T-cell (primary cell): Measurements from ENCODE around the gene ADAMTS16. TPM values are rescaled to one million over a fixed set of nuclear protein-coding genes. Genes with fewer than 3 reads are reported as not detected.
"Not testable (repeated sequence)": the region's sequence is repeated elsewhere in the genome, so short reads cannot be mapped to it uniquely, and the experiment has no call there.

Experiments
- ATAC-seq, 4 experiments: fragments of 200-7000 bp in 3 of 4; fragments of 150-1000 bp in 1 of 4; cut with Tn5 transposase; replicated peaks in 1 of 4; 1 replicate in 3 of 4; 2 replicates in 1 of 4; pipeline ENCODE4 v1.10.0; 2021; ENCODE audit warnings: moderate library complexity in 3 of 4, mild to moderate bottlenecking in 2 of 4, moderate number of reproducible peaks in 1 of 4
- CTCF ChIA-PET, 2 donors: fragments of 300-600 bp; sonication (Branson Sonifier 250); formaldehyde crosslinking; loops; one replicate each; lab custom pipeline; 2022; ENCODE audit warnings: antibody characterized with exemption in 2 of 2; lab: Charles Lee
- POLR2A ChIA-PET, 2 donors: fragments of 300-600 bp; sonication (Branson Sonifier 250); formaldehyde crosslinking; loops; one replicate each; lab custom pipeline; 2022; ENCODE audit warnings: antibody characterized with exemption in 2 of 2; lab: Charles Lee
- DNase-seq, 35 experiments: peaks; one replicate each; pipeline versions ENCODE4 v3.0.0 to v3.0.0-alpha.2; 2013 to 2023
- H3K27ac ChIP-seq: one replicate; pipeline ENCODE4 v1.5.1; 2013; ENCODE audit warnings: low read length
- H3K27me3 ChIP-seq, 2 experiments: replicated peaks in 1 of 2; 1 replicate in 1 of 2; 2 replicates in 1 of 2; pipeline versions ENCODE4 v1.6.1 to v1.7.0; 2013; ENCODE audit warnings: low read length in 1 of 2, mixed read lengths in 1 of 2; ENCODE audit not compliant: control insufficient read depth in 2 of 2, insufficient read depth in 2 of 2; ENCODE audit errors: extremely low read depth in 1 of 2
- H3K36me3 ChIP-seq, 2 donors: 1 replicate in 1 of 2; 2 replicates in 1 of 2; pipeline versions ENCODE4 v1.6.1 to v1.7.0; 2013; ENCODE audit warnings: low read length in 1 of 2; ENCODE audit not compliant: control insufficient read depth in 2 of 2, insufficient read depth in 1 of 2; ENCODE audit errors: extremely low read depth in 1 of 2
- H3K4me1 ChIP-seq, 2 experiments: 1 replicate in 1 of 2; 2 replicates in 1 of 2; pipeline versions ENCODE4 v1.6.1 to v1.7.0; 2013; ENCODE audit warnings: low read length in 2 of 2, mixed read lengths in 1 of 2; ENCODE audit not compliant: insufficient read depth in 2 of 2, control insufficient read depth in 1 of 2; ENCODE audit errors: extremely low read depth in 1 of 2
- H3K4me3 ChIP-seq, 2 donors: 1 replicate in 1 of 2; 2 replicates in 1 of 2; pipeline versions ENCODE4 v1.5.1 to v1.7.0; 2013; ENCODE audit warnings: mild to moderate bottlenecking in 2 of 2, low read length in 1 of 2, moderate library complexity in 1 of 2; ENCODE audit not compliant: control insufficient read depth in 1 of 2; ENCODE audit errors: extremely low read depth in 1 of 2
- H3K9me3 ChIP-seq: 2 replicates; pipeline ENCODE4 v1.7.0; 2013
- H3K27ac Mint-ChIP-seq, 2 donors: one replicate each; pipeline ENCODE4 v1.8.0; 2020 to 2021; ENCODE audit warnings: mild to moderate bottlenecking in 2 of 2, mixed read lengths in 2 of 2
- H3K27me3 Mint-ChIP-seq, 2 donors: one replicate each; pipeline ENCODE4 v1.8.0; 2021 to 2022; ENCODE audit warnings: mixed read lengths in 2 of 2
- H3K36me3 Mint-ChIP-seq: one replicate; pipeline ENCODE4 v1.8.0; 2021; ENCODE audit warnings: mixed read lengths
- H3K4me1 Mint-ChIP-seq, 3 donors: one replicate each; pipeline ENCODE4 v1.8.0; 2020 to 2022; ENCODE audit warnings: mixed read lengths in 3 of 3, mild to moderate bottlenecking in 1 of 3
- H3K4me3 Mint-ChIP-seq, 3 donors: one replicate each; pipeline ENCODE4 v1.8.0; 2020 to 2022; ENCODE audit warnings: mild to moderate bottlenecking in 3 of 3, mixed read lengths in 3 of 3, moderate library complexity in 3 of 3
- H3K9me3 Mint-ChIP-seq, 3 donors: one replicate each; pipeline ENCODE4 v1.8.0; 2020 to 2022; ENCODE audit warnings: mixed read lengths in 3 of 3
- WGBS: methylation state at CpG from one replicate; pipeline ENCODE4 v1.1.5; 2013; ENCODE audit warnings: missing lambda C conversion rate; ENCODE audit not compliant: insufficient coverage; 5-methylcytosine and 5-hydroxymethylcytosine counted together
- total RNA-seq, 35 experiments: library from RNA in 6 of 35; stranded (reverse) in 6 of 35; fragments of 120-200 nt in 1 of 35; gene quantifications; one replicate each; pipeline versions ENCODE4 v1.2.1 to v1.2.4 and lab custom pipeline; 2013 to 2026

Gene ADAMTS16
- total RNA-seq, 5 donors from 2014 or later (not counting 1 experiment from before 2014, with no cell fraction given): 0.06 to 0.09 TPM; not detected in 3

GRCh38 chr5:5132234-5132633 is 7.9 kb upstream of the ADAMTS16 start:
- ATAC-seq (no peak), DNase-seq (no peak)
- CTCF ChIA-PET: no interaction called here
- no peak overlapping the region for H3K27ac ChIP-seq
- WGBS: 78% methylated on average over 10 of the region's 10 CpGs
- no peaks in the 10 kb centered on the region for H3K36me3 Mint-ChIP-seq
- peaks cover 4 to 5% of the 10 kb centered on the region in 2 donors for H3K27me3 Mint-ChIP-seq
- H3K4me3 ChIP-seq: no peak overlapping the region
- no peak overlapping the region for H3K27ac Mint-ChIP-seq
- no peak overlapping the region for H3K4me3 Mint-ChIP-seq
- no peaks in the 10 kb centered on the region for H3K4me1 ChIP-seq
- peaks cover 0 to 4% of the 10 kb centered on the region in 2 experiments for H3K27me3 ChIP-seq
- POLR2A ChIA-PET: no interaction called here
- H3K36me3 ChIP-seq: no peaks in the 10 kb centered on the region
- no peaks in the 10 kb centered on the region for H3K9me3 Mint-ChIP-seq
- H3K9me3 ChIP-seq: no peaks in the 10 kb centered on the region
- no peaks in the 10 kb centered on the region for H3K4me1 Mint-ChIP-seq

GRCh38 chr5:5132693-5133295 is 7.3 kb upstream of the ADAMTS16 start:
- no peaks in the 10 kb centered on the region for H3K9me3 ChIP-seq
- DNase-seq (no peak), ATAC-seq (no peak)
- H3K9me3 Mint-ChIP-seq: no peaks in the 10 kb centered on the region
- no peaks in the 10 kb centered on the region for H3K36me3 ChIP-seq
- peaks cover 0 to 5% of the 10 kb centered on the region in 2 experiments for H3K27me3 ChIP-seq
- WGBS: 96% methylated on average over 8 of the region's 15 CpGs
- no peaks in the 10 kb centered on the region for H3K4me1 ChIP-seq
- no peak overlapping the region for H3K4me3 Mint-ChIP-seq
- H3K27me3 Mint-ChIP-seq: peaks cover 4 to 5% of the 10 kb centered on the region in 2 donors
- H3K27ac Mint-ChIP-seq: no peak overlapping the region
- POLR2A ChIA-PET: no interaction called here
- no peaks in the 10 kb centered on the region for H3K36me3 Mint-ChIP-seq
- no peak overlapping the region for H3K27ac ChIP-seq
- H3K4me3 ChIP-seq: no peak overlapping the region
- CTCF ChIA-PET: no interaction called here
- H3K4me1 Mint-ChIP-seq: no peaks in the 10 kb centered on the region

- Histone ChIP-seq H3K4me1 (no peaks in the 10 kb centered on the region), H3K4me3 (no peak overlapping the region), H3K27me3 (peaks cover 0 to 8% of the 10 kb centered on the region in 2 experiments), H3K36me3 (no peaks in the 10 kb centered on the region), H3K9me3 (no peaks in the 10 kb centered on the region), H3K27ac (no peak overlapping the region)
- Mint-ChIP-seq H3K27ac (no peak overlapping the region), H3K36me3 (no peaks in the 10 kb centered on the region), H3K4me1 (no peaks in the 10 kb centered on the region), H3K4me3 (no peak overlapping the region), H3K27me3 (peaks cover 5 to 12% of the 10 kb centered on the region in 2 donors), H3K9me3 (no peaks in the 10 kb centered on the region)
- 92% methylated on average over 7 of the region's 9 CpGs for WGBS
- POLR2A ChIA-PET: no interaction called here
- CTCF ChIA-PET: no interaction called here
- ATAC-seq (no peak), DNase-seq (no peak)
These were observed 6.0 kb upstream of the ADAMTS16 start for GRCh38 chr5:5134107-5134506.

DNA sequence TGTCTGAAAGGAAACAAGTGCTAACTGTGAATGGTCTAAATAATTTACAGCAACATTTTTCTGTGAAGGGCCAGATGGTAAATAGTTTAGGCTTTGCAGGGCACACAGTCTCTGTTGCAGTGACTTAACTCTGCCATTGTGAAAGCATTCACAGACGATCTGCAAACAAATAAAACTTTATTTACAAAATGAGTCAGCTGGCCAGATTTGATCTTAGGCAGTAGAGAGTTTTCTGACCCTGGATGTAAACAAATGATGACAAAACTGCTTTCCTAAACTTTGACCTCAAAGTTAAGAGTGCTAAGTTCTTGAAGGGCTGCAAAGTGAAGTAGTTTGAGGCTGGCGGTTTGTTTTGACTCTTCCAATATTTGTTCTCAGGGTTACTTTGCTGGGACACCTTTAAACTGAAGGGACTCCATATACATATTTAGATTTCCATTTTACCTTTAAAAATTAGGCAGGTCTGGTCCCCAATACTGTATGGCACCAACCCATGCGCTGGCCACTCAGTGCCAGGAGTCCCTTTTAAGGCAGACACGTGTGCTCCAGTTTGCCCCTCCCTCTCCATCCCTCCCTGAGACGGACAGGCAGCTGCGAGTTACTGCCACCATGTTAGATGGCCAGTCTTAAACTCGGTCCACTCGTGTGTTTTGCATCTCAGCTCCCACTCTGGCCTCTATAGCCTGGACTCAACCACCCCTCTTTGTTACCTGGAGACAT is 4.0 kb upstream of the ADAMTS16 start:
- no peak overlapping the region for H3K4me3 ChIP-seq
- no peak for DNase-seq
- Mint-ChIP-seq H3K27me3 (peaks cover 10 to 19% of the 10 kb centered on the region in 2 donors), H3K9me3 (no peaks in the 10 kb centered on the region), H3K4me3 (no peak overlapping the region), H3K36me3 (no peaks in the 10 kb centered on the region), H3K4me1 (peaks cover 4 to 5% (median 5%) of the 10 kb centered on the region in 3 donors), H3K27ac (no peak overlapping the region)
- no peaks in the 10 kb centered on the region for H3K36me3 ChIP-seq
- H3K27ac ChIP-seq: no peak overlapping the region
- no peaks in the 10 kb centered on the region for H3K4me1 ChIP-seq
- ChIA-PET POLR2A (no interaction called here), CTCF (no interaction called here)
- H3K9me3 ChIP-seq: no peaks in the 10 kb centered on the region
- 55% methylated on average over 6 of the region's 8 CpGs for WGBS
- ATAC-seq: no peak
- peaks cover under 1 to 16% of the 10 kb centered on the region in 2 experiments for H3K27me3 ChIP-seq

DNA sequence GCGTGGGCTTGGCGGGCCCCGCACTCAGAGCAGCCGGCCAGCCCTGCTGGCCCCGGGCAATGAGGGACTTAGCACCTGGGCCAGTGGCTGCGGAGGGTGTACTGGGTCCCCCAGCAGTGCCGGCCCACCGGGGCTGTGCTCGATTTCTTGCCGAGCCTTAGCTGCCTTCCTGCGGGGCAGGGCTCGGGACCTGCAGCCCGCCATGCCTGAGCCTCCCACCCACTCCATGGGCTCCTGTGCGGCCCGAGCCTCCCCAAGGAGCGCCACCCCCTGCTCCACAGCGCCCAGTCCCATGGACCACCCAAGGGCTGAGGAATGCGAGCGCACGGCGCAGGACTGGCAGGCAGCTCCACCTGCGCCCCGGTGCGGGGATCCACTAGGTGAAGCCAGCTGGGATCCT is 2.3 kb upstream of the ADAMTS16 start:
- H3K27me3 ChIP-seq: peaks cover 3 to 16% of the 10 kb centered on the region in 2 experiments
- H3K36me3 ChIP-seq, H3K36me3 Mint-ChIP-seq, H3K9me3 ChIP-seq, H3K27ac Mint-ChIP-seq, H3K9me3 Mint-ChIP-seq, H3K4me3 Mint-ChIP-seq, H3K27ac ChIP-seq, DNase-seq, POLR2A ChIA-PET, H3K4me3 ChIP-seq, H3K4me1 ChIP-seq, ATAC-seq: not testable (repeated sequence)
- CTCF ChIA-PET: interaction anchor here in 1 of 2 donors (0.6 kb wide), 1 partner anchor 17 kb away, joined by 3 read pairs; no protein-coding TSS in a partner anchor
- peaks cover 20 to 29% of the 10 kb centered on the region in 2 donors for H3K27me3 Mint-ChIP-seq
- H3K4me1 Mint-ChIP-seq: peaks cover 7 to 10% (median 9%) of the 10 kb centered on the region in 3 donors
- WGBS: 94% methylated on average over 8 of the region's 24 CpGs

DNA sequence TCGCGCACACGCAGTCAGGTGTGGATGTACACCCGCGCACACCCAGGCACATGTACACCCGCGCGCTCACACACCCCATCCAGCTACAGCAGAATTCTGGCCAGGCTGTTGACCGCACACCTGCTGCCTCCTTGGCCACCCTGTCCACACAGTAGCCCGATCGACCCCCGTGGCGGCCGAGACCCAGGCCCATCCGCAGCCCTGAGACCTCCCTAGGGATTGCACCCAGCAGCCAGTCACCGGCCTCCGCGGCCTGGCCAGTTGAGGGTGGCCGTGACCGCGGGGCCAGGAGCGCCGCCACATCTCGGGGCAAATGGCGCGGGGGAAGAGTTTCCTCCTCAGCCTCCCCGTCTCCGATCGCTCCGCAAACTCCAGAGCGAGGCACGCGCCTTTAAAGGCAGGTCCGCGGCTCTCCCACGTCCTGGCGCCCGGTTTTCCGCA is 774 bp upstream of the ADAMTS16 start:
- no peaks in the 10 kb centered on the region for H3K36me3 ChIP-seq
- DNase-seq (no peak), ATAC-seq (no peak)
- no peak overlapping the region for H3K27ac ChIP-seq
- ChIA-PET POLR2A (no interaction called here), CTCF (interaction anchor here (0.6 kb wide), 2 partner anchors 12 to 715 kb away, joined by 3 to 4 read pairs; no protein-coding TSS in a partner anchor)
- H3K27me3 ChIP-seq: peaks cover 3 to 12% of the 10 kb centered on the region in 2 experiments
- no peaks in the 10 kb centered on the region for H3K9me3 ChIP-seq
- Mint-ChIP-seq H3K27ac (no peak overlapping the region), H3K27me3 (peaks cover 21 to 31% of the 10 kb centered on the region in 2 donors), H3K4me3 (no peak overlapping the region), H3K36me3 (no peaks in the 10 kb centered on the region), H3K4me1 (peaks cover 7 to 10% (median 9%) of the 10 kb centered on the region in 3 donors), H3K9me3 (no peaks in the 10 kb centered on the region)
- no peak overlapping the region for H3K4me3 ChIP-seq
- WGBS: 19% methylated on average over 38 of the region's 39 CpGs
- H3K4me1 ChIP-seq: no peaks in the 10 kb centered on the region
